Measurements from ENCODE around the gene CCR2.

CCR2 gene

DNA sequence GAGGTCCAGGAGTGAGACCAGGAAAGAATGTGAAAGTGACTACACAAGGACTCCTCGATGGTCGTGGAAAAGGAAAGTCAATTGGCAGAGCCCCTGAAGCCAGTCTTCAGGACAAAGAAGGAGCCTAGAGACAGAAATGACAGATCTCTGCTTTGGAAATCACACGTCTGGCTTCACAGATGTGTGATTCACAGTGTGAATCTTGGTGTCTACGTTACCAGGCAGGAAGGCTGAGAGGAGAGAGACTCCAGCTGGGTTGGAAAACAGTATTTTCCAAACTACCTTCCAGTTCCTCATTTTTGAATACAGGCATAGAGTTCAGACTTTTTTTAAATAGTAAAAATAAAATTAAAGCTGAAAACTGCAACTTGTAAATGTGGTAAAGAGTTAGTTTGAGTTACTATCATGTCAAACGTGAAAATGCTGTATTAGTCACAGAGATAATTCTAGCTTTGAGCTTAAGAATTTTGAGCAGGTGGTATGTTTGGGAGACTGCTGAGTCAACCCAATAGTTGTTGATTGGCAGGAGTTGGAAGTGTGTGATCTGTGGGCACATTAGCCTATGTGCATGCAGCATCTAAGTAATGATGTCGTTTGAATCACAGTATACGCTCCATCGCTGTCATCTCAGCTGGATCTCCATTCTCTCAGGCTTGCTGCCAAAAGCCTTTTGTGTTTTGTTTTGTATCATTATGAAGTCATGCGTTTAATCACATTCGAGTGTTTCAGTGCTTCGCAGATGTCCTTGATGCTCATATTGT, 6.0 kb downstream of the CCR2 start:
- no peak for DNase-seq (ENCODE audit: low spot score)
- no peak for TF ChIP-seq CTCF (conservative IDR thresholded peaks at IDR 0.05; ENCODE audit: low read depth)
- H3K27ac ChIP-seq: no peak overlapping the region
- CTCF ChIA-PET: no interaction called here
- POLR2A ChIA-PET (ENCODE audit: low non-redundant PET): no interaction called here

DNA sequence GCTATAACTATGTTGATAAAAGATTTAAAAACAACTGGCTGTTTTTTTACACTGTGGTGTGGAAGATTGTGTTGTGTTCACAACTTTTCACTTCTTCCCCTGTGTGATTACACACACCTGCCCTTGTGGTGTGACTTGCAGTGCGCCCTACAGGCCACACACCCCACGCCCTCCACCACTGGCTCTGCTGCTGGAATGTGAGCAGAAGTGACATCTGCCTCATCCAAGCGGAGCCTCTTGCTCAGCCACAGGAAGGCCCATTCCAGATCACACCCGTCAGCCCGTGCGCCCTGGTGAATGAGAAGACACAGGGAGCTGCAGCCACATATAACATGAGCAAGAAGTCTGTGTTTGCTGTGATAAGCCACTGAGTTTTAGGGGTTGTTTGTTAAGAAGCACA, 7.0 kb downstream of the CCR2 start:
- DNase-seq (ENCODE audit: low spot score): no peak
- no peak overlapping the region for H3K27ac ChIP-seq
- ChIA-PET POLR2A (ENCODE audit: low non-redundant PET) (no interaction called here), CTCF (no interaction called here)
- TF ChIP-seq CTCF (conservative IDR thresholded peaks at IDR 0.05; ENCODE audit: low read depth): no peak

DNA sequence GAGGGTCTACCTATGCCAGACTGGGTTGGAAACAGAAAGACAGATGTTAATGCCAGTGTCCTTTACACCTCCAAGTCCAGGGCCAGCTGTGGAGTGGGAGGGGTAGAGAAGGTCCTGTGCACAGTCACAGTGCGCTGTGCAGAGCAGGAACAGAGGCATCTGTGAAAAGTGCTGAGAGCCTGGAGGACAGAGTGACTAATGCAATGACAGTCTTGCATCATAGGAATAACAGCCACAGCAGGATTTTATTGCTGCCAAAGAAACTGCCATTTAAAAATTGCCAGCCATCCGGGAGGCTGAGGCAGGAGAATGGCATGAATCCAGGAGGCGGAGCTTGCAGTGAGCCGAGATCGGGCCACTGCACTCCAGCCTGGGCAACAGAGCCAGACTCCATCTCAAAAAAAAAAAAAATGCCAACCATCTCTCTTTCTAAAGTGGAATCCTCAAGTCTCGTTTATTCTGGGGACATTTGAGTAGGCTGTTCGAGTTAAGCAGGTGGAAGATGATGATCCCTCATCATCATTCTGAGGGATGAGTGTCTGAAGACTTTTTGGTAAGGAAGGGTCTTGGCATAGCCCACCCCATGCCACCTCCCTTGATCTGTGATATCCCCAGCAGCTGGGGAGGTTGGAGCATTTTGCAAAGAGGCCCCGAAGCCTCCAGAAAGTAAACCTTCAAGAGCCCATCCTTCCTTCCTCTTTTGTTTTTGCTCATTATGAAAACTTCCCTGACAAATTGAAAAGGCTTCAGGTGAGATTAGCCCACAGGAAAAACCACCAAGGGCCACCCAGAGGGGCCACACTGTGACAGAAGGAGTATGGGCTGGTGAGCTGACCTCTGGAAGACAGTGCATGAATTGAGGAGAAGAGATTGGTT, 7.7 kb downstream of the CCR2 start:
- no peak overlapping the region for H3K27ac ChIP-seq
- no peak for TF ChIP-seq CTCF (conservative IDR thresholded peaks at IDR 0.05; ENCODE audit: low read depth)
- CTCF ChIA-PET: no interaction called here
- POLR2A ChIA-PET (ENCODE audit: low non-redundant PET): no interaction called here
- peak; percentile 19 for DNase-seq (ENCODE audit: low spot score)

DNA sequence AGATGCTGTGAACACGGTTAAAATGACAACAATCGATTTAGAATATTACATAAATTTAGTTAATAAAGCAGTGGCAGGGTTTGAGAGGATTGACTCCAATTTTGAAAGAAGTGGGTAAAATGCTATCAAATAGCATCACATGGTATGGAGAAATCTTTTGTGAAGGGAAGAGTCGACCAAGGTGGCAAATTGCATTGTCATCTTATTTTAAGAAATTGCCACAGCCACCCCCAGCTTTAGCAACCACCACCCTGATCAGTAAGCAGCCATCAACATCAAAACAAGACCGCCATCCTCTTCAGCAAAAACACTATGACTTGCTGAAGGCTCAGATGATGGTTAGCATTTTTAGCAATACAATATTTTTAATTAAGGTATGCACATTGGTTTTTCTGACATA, 11.1 kb downstream of the CCR2 start:
- POLR2A ChIA-PET (ENCODE audit: low non-redundant PET): no interaction called here
- CTCF ChIA-PET: no interaction called here
- DNase-seq (ENCODE audit: low spot score): no peak
- no peak for TF ChIP-seq CTCF (conservative IDR thresholded peaks at IDR 0.05; ENCODE audit: low read depth)
- no peak overlapping the region for H3K27ac ChIP-seq

DNA sequence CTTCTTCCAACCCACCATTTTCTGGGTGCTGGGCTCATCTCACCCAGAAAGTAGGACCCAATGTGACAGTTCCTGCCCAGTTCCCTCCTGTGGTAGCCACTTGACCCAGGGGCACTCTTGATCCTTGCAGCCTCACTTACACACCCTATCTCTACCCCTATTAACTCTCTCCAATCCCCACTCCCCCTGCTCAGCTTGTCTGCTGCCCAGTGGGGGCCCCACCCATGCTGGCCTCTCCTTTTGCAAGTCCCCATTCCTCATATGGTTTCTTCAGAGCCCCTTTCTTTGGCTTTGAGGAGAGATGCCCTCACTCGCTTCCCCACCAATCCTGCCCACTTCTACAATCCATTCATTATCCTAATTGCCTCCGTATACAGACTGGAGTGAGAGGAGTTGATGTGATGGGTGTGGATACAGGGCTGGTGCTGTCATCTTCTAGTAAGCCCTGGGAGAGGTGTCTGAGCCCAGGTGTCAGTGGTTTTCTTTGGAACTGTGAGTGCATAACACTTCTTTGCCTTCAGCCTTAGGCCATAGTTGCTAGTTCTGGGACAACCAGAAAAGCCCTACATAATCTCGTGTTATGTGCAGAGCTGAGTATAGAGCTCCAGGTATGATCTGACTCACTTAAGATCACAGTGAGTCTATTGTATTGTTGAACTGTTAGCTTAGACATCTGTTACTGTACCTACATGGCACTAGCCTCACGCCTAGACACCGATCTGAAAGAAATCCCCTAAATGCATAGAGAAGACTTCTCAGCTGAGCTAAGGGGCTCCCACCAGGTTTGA, 12.0 kb downstream of the CCR2 start:
- TF ChIP-seq CTCF (conservative IDR thresholded peaks at IDR 0.05; ENCODE audit: low read depth): no peak
- POLR2A ChIA-PET (ENCODE audit: low non-redundant PET): no interaction called here
- H3K27ac ChIP-seq: no peak overlapping the region
- DNase-seq (ENCODE audit: low spot score): no peak
- CTCF ChIA-PET: no interaction called here

DNA sequence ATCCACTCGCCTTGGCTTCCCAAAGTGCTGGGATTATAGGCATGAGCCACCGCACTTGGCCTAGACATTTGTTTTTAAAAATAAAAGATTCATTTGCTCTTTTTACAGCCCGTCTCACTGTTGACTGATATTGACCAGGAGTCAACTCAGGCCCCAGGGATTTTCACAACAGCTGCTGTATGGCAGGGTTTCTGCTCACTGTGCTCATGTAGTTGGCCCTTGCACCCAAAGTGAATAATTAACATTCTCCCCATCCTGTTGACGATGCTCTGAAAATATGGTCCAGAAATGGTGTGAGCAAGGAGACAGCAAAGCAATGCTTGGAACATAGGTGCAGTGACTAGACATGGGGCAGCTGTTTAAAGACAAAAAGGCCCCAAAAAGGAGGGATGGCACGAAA, 13.9 kb downstream of the CCR2 start:
- no peak overlapping the region for H3K27ac ChIP-seq
- CTCF ChIA-PET: interaction anchor here (1.3 kb wide), 1 partner anchor 17 kb away, joined by 3 read pairs; no protein-coding TSS in a partner anchor
- no peak for TF ChIP-seq CTCF (conservative IDR thresholded peaks at IDR 0.05; ENCODE audit: low read depth)
- DNase-seq (ENCODE audit: low spot score): no peak
- POLR2A ChIA-PET (ENCODE audit: low non-redundant PET): no interaction called here
